Heart right ventricle (tissue), 16 donors: Measurements from ENCODE around the gene KIF1B. TPM values are rescaled to one million over a fixed set of nuclear protein-coding genes. Genes with fewer than 3 reads are reported as not detected.

ENCODE experiments used
- ATAC-seq, 8 donors: fragments of 200-7000 bp; cut with Tn5 transposase; one replicate each; pipeline ENCODE4 v1.9.1; 2020; ENCODE audit warnings: mild to moderate bottlenecking in 8 of 8, moderate library complexity in 8 of 8, moderate number of reproducible peaks in 1 of 8
- DNase-seq, 2 donors: peaks; one replicate each; pipeline ENCODE4 v3.0.0-alpha.2; 2020
- H3K27ac ChIP-seq, 10 donors: fragments of 200-600 bp; sonication (generic) in 2 of 10; one replicate each; pipeline versions ENCODE4 v1.5.0 to v1.8.0; 2020 to 2022; ENCODE audit warnings: mild to moderate bottlenecking in 3 of 10
- H3K27me3 ChIP-seq, 7 donors: fragments of 200-600 bp; one replicate each; pipeline ENCODE4 v1.8.0; 2021 to 2022; ENCODE audit warnings: mild to moderate bottlenecking in 2 of 7
- H3K36me3 ChIP-seq, 9 donors: fragments of 200-600 bp; sonication (generic) in 1 of 9; one replicate each; pipeline versions ENCODE4 v1.5.0 to v1.8.0; 2020 to 2022; ENCODE audit warnings: mild to moderate bottlenecking in 2 of 9
- H3K4me1 ChIP-seq, 9 donors: fragments of 200-600 bp; sonication (generic) in 1 of 9; one replicate each; pipeline versions ENCODE4 v1.5.0 to v1.8.0; 2020 to 2022; ENCODE audit warnings: mild to moderate bottlenecking in 4 of 9
- H3K4me3 ChIP-seq, 10 donors: fragments of 200-600 bp; sonication (generic) in 2 of 10; one replicate each; pipeline versions ENCODE4 v1.5.0 to v1.8.0; 2020 to 2022; ENCODE audit warnings: mild to moderate bottlenecking in 7 of 10, moderate library complexity in 2 of 10
- H3K9me3 ChIP-seq, 11 donors: fragments of 200-600 bp in 10 of 11; sonication (generic) in 2 of 11; one replicate each; pipeline versions ENCODE4 v1.5.0 to v1.8.0; 2013 to 2022; ENCODE audit warnings: mild to moderate bottlenecking in 2 of 11, control low read depth in 1 of 11, moderate library complexity in 1 of 11
- CTCF ChIP-seq, 9 donors: fragments of 200-600 bp; sonication (generic) in 2 of 9; IDR thresholded peaks; one replicate each; pipeline versions ENCODE4 v1.5.0 to v1.8.0; 2021 to 2022; ENCODE audit warnings: antibody characterized with exemption in 9 of 9, mild to moderate bottlenecking in 5 of 9, moderate library complexity in 1 of 9
- WGBS, 2 donors: extraction: QIAGEN DNeasy Blood & Tissue Kit; methylation state at CpG; one replicate each; pipeline ENCODE4 v1.1.7; 2013; ENCODE audit warnings: inconsistent platforms in 1 of 2; 5-methylcytosine and 5-hydroxymethylcytosine counted together
- intact Hi-C, 10 donors: fragments of 100-400 bp; cut with DNase I; formaldehyde crosslinking; loops; one replicate each; pipeline versions ENCODE4 v1.11.1 to v1.14.2; 2022
- polyA plus RNA-seq, 2 donors: library from polyadenylated mRNA; stranded (reverse); fragments of 200-250 nt; gene quantifications; one replicate each; pipeline ENCODE4 v1.2.3, GENCODE V29; 2013
- total RNA-seq, 10 donors: library from RNA; stranded (reverse); fragmentation: NEBNext Ultra II Directional in 3 of 10; extraction: Animal tissue kit (Norgen Biotek cat#: 25700) in 3 of 10; gene quantifications; one replicate each; pipeline versions ENCODE4 v1.2.1 to v1.2.4, GENCODE V29; 2021 to 2023
- donor health status: Arrhythmogenic right ventricular cardiomyopathy.
- donor health status: ischemic (EF 13 %, LVEDD 7.1; RV severe dilation, severe dysfunction).
- donor health status: healthy with polysubstance abuse.
- donor health status: DM: no; HTN: yes; CAD: no.
- donor health status: DM: no; HTN: no; CAD: no.
- donor health status: ischemic (EF 25% LVEDD 6.9; RV normal size, moderate dysfunction).
- donor health status: ischemic (EF 25% LVEDD 5.7; RV mildly dilated, moderate dysfunction).
- donor health status: healthy.
- donor health status: DM: yes; HTN: yes; CAD: no.
- donor health status: Ischemic cardiomyopathy.
- donor health status: ischemic (EF 35%, LVEDD 5.7; RV mildly dilated, moderate dysfunction).
- donor health status: nonischemic (EF 11% LVEDD 7.7; RV severe dilation, severe dysfunction).
- donor health status: DM: yes; HTN: yes; CAD: no.
- donor health status: PGD.
- donor health status: ischemic (EF 29% LVEDD 5.4; RV normal size, mild dysfunction).
- donor health status: nonischemic (EF 23%, LVEDD 6.1; RV moderate dilation, normal function).

KIF1B gene
- total and polyA plus RNA-seq, 12 donors = 21.6 to 107 (median 87.5) TPM

DNA sequence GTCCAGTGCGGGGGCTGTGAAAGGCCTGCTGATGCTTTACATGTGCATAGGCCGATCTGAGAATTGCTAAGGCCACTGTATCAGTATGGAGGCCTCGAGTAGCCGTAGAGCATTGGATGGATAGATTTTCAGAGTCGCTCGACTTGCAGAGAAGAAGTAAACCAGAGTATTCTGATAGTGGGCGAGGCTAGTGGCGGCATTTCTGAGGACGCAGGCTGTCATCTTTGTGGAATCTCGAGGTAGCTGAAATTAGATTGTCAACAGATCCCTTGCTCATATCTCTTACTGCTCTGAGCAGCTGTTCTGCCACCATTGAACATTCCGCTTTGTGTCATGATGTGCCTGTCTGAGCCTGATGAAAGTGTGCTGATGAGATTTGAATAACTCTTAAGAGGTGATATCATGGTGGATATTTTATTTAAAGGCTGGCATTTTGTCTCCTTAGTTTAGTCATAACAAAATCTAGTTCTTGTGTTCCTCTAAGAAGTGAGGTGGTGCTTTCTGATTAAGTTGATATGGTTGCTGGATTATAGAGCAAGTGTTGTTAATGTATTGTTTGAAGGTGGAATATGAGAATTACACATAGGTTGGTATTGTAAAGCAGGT is 1.5 kb downstream of the KIF1B start:
- 3 to 10% methylated on average over 11 of the region's 11 CpGs for WGBS, 2 donors
- TF ChIP-seq CTCF (IDR thresholded peaks at IDR 0.05) = no peak
- H3K9me3 ChIP-seq = no peaks in the 10 kb centered on the region
- DNase-seq = no peak
- no peaks in the 10 kb centered on the region for H3K27me3 ChIP-seq
- ATAC-seq = peak in 1 of 8 donors; percentile 2
- H3K27ac ChIP-seq = peak overlapping the region; percentile 97 to 100 (median 99)
- peak overlapping the region; percentile 18 to 97 (median 94) for H3K4me3 ChIP-seq
- H3K4me1 ChIP-seq = peaks cover 9 to 59% (median 56%) of the 10 kb centered on the region in 9 donors
- intact Hi-C loops = loop anchor here in 9 of 10 donors (2.0 to 10.0 kb wide), 11 partner anchors 35 to 180 kb away; partner anchors contain the start of gene UBE4B (in 1 of the 9)
- H3K36me3 ChIP-seq = no peaks in the 10 kb centered on the region

- H3K9me3 ChIP-seq = no peaks in the 10 kb centered on the region
- ATAC-seq = no peak
- no peaks in the 10 kb centered on the region for H3K27me3 ChIP-seq
- peaks cover 14 to 64% (median 62%) of the 10 kb centered on the region in 9 donors for H3K4me1 ChIP-seq
- peak overlapping the region; percentile 97 to 100 (median 99) for H3K27ac ChIP-seq
- no peaks in the 10 kb centered on the region for H3K36me3 ChIP-seq
- TF ChIP-seq CTCF (IDR thresholded peaks at IDR 0.05) = no peak
- intact Hi-C loops = loop anchor here in 9 of 10 donors (5.0 to 10.0 kb wide), 10 partner anchors 35 to 180 kb away; partner anchors contain the start of gene UBE4B (in 1 of the 9)
- WGBS, 2 donors = 74 to 75% methylated on average over 1 of the region's 1 CpG
- no peak for DNase-seq
- peak overlapping the region in 9 of 10 donors; percentile 18 to 97 (median 95) for H3K4me3 ChIP-seq
Measured at GRCh38 chr1:10212476-10212875, 2.1 kb downstream of the KIF1B start.

GRCh38 chr1:10213186-10213705 is 2.9 kb downstream of the KIF1B start:
- peaks cover 18 to 72% (median 70%) of the 10 kb centered on the region in 9 donors for H3K4me1 ChIP-seq
- intact Hi-C loops = loop anchor here in 9 of 10 donors (5.0 to 10.0 kb wide), 10 partner anchors 34 to 181 kb away; partner anchors contain the start of gene UBE4B (in 1 of the 9)

More at GRCh38 chr1:10213186-10213705, 2.9 kb downstream of the KIF1B start:
- Histone ChIP-seq H3K36me3 (no peaks in the 10 kb centered on the region), H3K27me3 (no peaks in the 10 kb centered on the region), H3K4me3 (no peak overlapping the region), H3K27ac (peak overlapping the region in 9 of 10 donors; percentile 1 to 100 (median 53)), H3K9me3 (no peaks in the 10 kb centered on the region)
- DNase-seq (no peak), ATAC-seq (no peak)
- WGBS, 2 donors = 15 to 24% methylated on average over 3 of the region's 3 CpGs
- TF ChIP-seq CTCF (IDR thresholded peaks at IDR 0.05) = no peak
